Stimulated activated CD4-positive, alpha-beta T cell treated with anti-CD3 and anti-CD28 coated beads, Interleukin-2, amount 100 ng/mL, for 24 hours (primary cell): ENCODE results near the gene WBP2.
"Not testable (repeated sequence)": the region's sequence is repeated elsewhere in the genome, so short reads cannot be mapped to it uniquely, and the experiment has no call there.

Source experiments
- DNase-seq, 2 donors: peaks; one replicate each; pipeline ENCODE4 v3.0.0-alpha.2; 2020

The WBP2 gene

GRCh38 chr17:75812096-75813013, 42.8 kb downstream of the WBP2 start:
- DNase-seq = no peak

GRCh38 chr17:75811174-75811573, 44.0 kb downstream of the WBP2 start:
- DNase-seq = no peak

GRCh38 chr17:75810756-75811155, 44.4 kb downstream of the WBP2 start:
- not testable (repeated sequence) for DNase-seq

GRCh38 chr17:75810216-75810615, 44.9 kb downstream of the WBP2 start:
- DNase-seq = no peak

- DNase-seq = no peak
Observed at GRCh38 chr17:75809631-75810111, 45.5 kb downstream of the WBP2 start.

GRCh38 chr17:75808905-75809621, 46.1 kb downstream of the WBP2 start:
- no peak for DNase-seq

- DNase-seq = no peak
Observed at GRCh38 chr17:75808549-75808904, 46.6 kb downstream of the WBP2 start.

GRCh38 chr17:75807861-75808260, 47.3 kb downstream of the WBP2 start:
- DNase-seq = no peak

GRCh38 chr17:75806822-75807500, 48.2 kb downstream of the WBP2 start:
- no peak for DNase-seq

GRCh38 chr17:75803883-75804282, 51.3 kb downstream of the WBP2 start:
- no peak for DNase-seq

- DNase-seq = no peak
Observed at GRCh38 chr17:75799402-75799801, 55.7 kb downstream of the WBP2 start.

- no peak for DNase-seq
Observed at GRCh38 chr17:75795820-75796607, 59.1 kb downstream of the WBP2 start.
